ENCODE data around the gene HRNR.
"Not testable (repeated sequence)": the region's sequence is repeated elsewhere in the genome, so short reads cannot be mapped to it uniquely, and the experiment has no call there.

DNA sequence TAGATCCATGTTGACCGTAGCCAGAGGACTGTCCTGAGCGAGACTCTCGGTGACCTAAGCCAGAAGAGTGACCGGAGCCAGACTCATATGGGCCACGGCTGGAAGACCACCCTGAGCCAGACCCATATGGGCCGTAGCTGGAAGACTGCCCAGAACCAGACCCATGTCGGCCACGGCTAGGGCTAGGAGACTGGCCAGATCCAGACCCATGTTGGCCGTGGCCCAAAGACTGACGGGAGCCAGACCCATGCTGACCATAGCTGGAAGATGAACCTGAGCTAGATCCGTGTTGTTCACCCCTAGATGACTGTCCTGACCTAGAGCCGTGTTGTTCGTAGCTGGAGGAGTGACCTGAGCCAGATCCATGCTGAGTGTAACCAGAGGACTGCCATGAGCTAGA, 8.4 kb downstream of the HRNR start:
- TF ChIP-seq, protein P1, sequence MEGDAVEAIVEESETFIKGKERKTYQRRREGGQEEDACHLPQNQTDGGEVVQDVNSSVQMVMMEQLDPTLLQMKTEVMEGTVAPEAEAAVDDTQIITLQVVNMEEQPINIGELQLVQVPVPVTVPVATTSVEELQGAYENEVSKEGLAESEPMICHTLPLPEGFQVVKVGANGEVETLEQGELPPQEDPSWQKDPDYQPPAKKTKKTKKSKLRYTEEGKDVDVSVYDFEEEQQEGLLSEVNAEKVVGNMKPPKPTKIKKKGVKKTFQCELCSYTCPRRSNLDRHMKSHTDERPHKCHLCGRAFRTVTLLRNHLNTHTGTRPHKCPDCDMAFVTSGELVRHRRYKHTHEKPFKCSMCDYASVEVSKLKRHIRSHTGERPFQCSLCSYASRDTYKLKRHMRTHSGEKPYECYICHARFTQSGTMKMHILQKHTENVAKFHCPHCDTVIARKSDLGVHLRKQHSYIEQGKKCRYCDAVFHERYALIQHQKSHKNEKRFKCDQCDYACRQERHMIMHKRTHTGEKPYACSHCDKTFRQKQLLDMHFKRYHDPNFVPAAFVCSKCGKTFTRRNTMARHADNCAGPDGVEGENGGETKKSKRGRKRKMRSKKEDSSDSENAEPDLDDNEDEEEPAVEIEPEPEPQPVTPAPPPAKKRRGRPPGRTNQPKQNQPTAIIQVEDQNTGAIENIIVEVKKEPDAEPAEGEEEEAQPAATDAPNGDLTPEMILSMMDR (IDR thresholded peaks at IDR 0.05): not testable (repeated sequence)
- not testable (repeated sequence) for TF ChIP-seq POLR2A (IDR thresholded peaks at IDR 0.05)
